Measurements from ENCODE around the gene ELOVL7.

Gene ELOVL7

GRCh38 chr5:60710362-60710761, 133.7 kb downstream of the ELOVL7 start:
- no peak for DNase-seq

- DNase-seq: no peak
Observed at GRCh38 chr5:60705144-60705543, 138.9 kb downstream of the ELOVL7 start.

- no peak for DNase-seq
Observed at GRCh38 chr5:60703944-60704343, 140.1 kb downstream of the ELOVL7 start.
